ENCODE data around the gene SPAST. TPM values are rescaled to one million over a fixed set of nuclear protein-coding genes. Genes with fewer than 3 reads are reported as not detected.
"Not testable (repeated sequence)": the region's sequence is repeated elsewhere in the genome, so short reads cannot be mapped to it uniquely, and the experiment has no call there.

SPAST gene
- total RNA-seq, 1 experiment from 2014 or later, result 21.6 TPM

- DNase-seq (no peak), ATAC-seq (no peak)
- ChIA-PET CTCF (no interaction called here), POLR2A (ENCODE audit: unreplicated experiment) (no interaction called here)
- no TSS peak for BruUV-seq (replicated peaks)
- H3K4me1 ChIP-seq (ENCODE audit: insufficient read depth, low read length), result peaks cover 4% of the 10 kb centered on the region; the same call in 1 of the 2 replicates
- no peaks in the 10 kb centered on the region for H3K9me3 ChIP-seq (ENCODE audit: low read length)
- H3K79me2 ChIP-seq (ENCODE audit: low read length), result peaks cover 8% of the 10 kb centered on the region
- H3F3A ChIP-seq (ENCODE audit: low read length, unreplicated experiment), result no peaks in the 10 kb centered on the region
- H3K4me2 ChIP-seq (ENCODE audit: low read length), result no peak overlapping the region
- no peak overlapping the region for H3K4me3 ChIP-seq (ENCODE audit: low read length)
- H4K20me1 ChIP-seq (ENCODE audit: low read length), result no peaks in the 10 kb centered on the region
- intact Hi-C loops (cut with micrococcal nuclease), result no loop called here
- no peak overlapping the region for H3K27ac ChIP-seq (ENCODE audit: low read length)
- H3K9ac ChIP-seq (ENCODE audit: low read length), result no peak overlapping the region
- no peaks in the 10 kb centered on the region for H3K27me3 ChIP-seq (ENCODE audit: low read length)
- H3K36me3 ChIP-seq (ENCODE audit: low read depth, low read length), result peaks cover 7% of the 10 kb centered on the region; the same call in 1 of the 2 replicates
- no peak overlapping the region for H2AFZ ChIP-seq (ENCODE audit: low read length)
- H3K9me2 ChIP-seq (replicated peaks; ENCODE audit: low read length), result no peaks in the 10 kb centered on the region
- no peak for TF ChIP-seq EZH2phosphoT487 (IDR thresholded peaks at IDR 0.05; ENCODE audit: borderline replicate concordance, low read length)
- TF ChIP-seq EZH2 (IDR thresholded peaks at IDR 0.05; ENCODE audit: low read length, unreplicated experiment), result no peak
- TF ChIP-seq CTCF (conservative IDR thresholded peaks at IDR 0.05; ENCODE audit: low read depth, low read length), result no peak
Measured at GRCh38 chr2:32159678-32160077, 96.3 kb downstream of the SPAST start.

GRCh38 chr2:32161296-32161695 lies 97.9 kb downstream of the SPAST start:
- no peak for TF ChIP-seq EZH2phosphoT487 (IDR thresholded peaks at IDR 0.05; ENCODE audit: borderline replicate concordance, low read length)
- TF ChIP-seq CTCF (conservative IDR thresholded peaks at IDR 0.05; ENCODE audit: low read depth, low read length), result no peak
- no peak for TF ChIP-seq EZH2 (IDR thresholded peaks at IDR 0.05; ENCODE audit: low read length, unreplicated experiment)
- ATAC-seq, result no peak
- peaks cover 6% of the 10 kb centered on the region; the same call in 1 of the 2 replicates for H3K4me1 ChIP-seq (ENCODE audit: insufficient read depth, low read length)
- H3K9me2 ChIP-seq (replicated peaks; ENCODE audit: low read length), result no peaks in the 10 kb centered on the region
- no peaks in the 10 kb centered on the region for H4K20me1 ChIP-seq (ENCODE audit: low read length)
- POLR2A ChIA-PET (ENCODE audit: unreplicated experiment), result no interaction called here
- H3K27me3 ChIP-seq (ENCODE audit: low read length), result no peaks in the 10 kb centered on the region
- no peak overlapping the region for H3K27ac ChIP-seq (ENCODE audit: low read length)
- peaks cover 21% of the 10 kb centered on the region for H3K79me2 ChIP-seq (ENCODE audit: low read length)
- no peak overlapping the region for H3K4me2 ChIP-seq (ENCODE audit: low read length)
- no peak overlapping the region for H3K4me3 ChIP-seq (ENCODE audit: low read length)
- H3K9ac ChIP-seq (ENCODE audit: low read length), result no peak overlapping the region
- H3K9me3 ChIP-seq (ENCODE audit: low read length), result no peaks in the 10 kb centered on the region
- peaks cover 7% of the 10 kb centered on the region; the same call in 1 of the 2 replicates for H3K36me3 ChIP-seq (ENCODE audit: low read depth, low read length)
- no peak overlapping the region for H2AFZ ChIP-seq (ENCODE audit: low read length)
- H3F3A ChIP-seq (ENCODE audit: low read length, unreplicated experiment), result no peaks in the 10 kb centered on the region
- intact Hi-C loops (cut with micrococcal nuclease), result no loop called here
- BruUV-seq (replicated peaks), result no TSS peak
- CTCF ChIA-PET, result no interaction called here
- no peak for DNase-seq

DNA sequence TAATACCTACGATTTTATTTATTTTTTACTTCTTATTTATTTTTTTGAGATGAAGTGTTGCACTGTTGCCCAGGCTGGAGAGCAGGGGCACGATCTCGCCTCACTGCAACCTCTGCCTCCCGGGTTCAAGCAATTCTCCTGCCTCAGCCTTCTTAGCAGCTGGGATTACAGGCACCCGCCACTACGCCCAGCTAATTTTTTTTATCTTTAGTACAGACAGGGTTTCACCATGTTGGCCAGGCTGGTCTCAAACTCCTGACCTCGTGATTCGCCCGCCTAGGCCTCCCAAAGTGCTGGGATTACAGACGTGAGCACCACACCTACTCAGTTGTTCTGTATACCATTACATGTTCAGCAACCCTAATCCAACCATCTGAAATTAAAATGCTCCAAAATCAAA lies 100.9 kb downstream of the SPAST start:
- BruUV-seq (replicated peaks); H3K36me3 ChIP-seq (ENCODE audit: low read depth, low read length); H3F3A ChIP-seq (ENCODE audit: low read length, unreplicated experiment); H3K9me3 ChIP-seq (ENCODE audit: low read length); ATAC-seq; CTCF ChIA-PET; H2AFZ ChIP-seq (ENCODE audit: low read length); POLR2A ChIA-PET (ENCODE audit: unreplicated experiment); H3K27ac ChIP-seq (ENCODE audit: low read length); H3K9me2 ChIP-seq (replicated peaks; ENCODE audit: low read length); H3K4me1 ChIP-seq (ENCODE audit: insufficient read depth, low read length); H4K20me1 ChIP-seq (ENCODE audit: low read length); H3K27me3 ChIP-seq (ENCODE audit: low read length); DNase-seq: not testable (repeated sequence)
- peaks cover 44% of the 10 kb centered on the region for H3K79me2 ChIP-seq (ENCODE audit: low read length)
- intact Hi-C loops (cut with micrococcal nuclease), result loop anchor here (2.0 kb wide), 1 partner anchor 101 kb away; the partner anchor contains the start of gene SPAST
- H3K4me3 ChIP-seq (ENCODE audit: low read length), result peak overlapping the region; percentile 93
- H3K4me2 ChIP-seq (ENCODE audit: low read length), result peak overlapping the region; percentile 85
- H3K9ac ChIP-seq (ENCODE audit: low read length), result peak overlapping the region; percentile 95; the same call in 1 of the 2 replicates

DNA sequence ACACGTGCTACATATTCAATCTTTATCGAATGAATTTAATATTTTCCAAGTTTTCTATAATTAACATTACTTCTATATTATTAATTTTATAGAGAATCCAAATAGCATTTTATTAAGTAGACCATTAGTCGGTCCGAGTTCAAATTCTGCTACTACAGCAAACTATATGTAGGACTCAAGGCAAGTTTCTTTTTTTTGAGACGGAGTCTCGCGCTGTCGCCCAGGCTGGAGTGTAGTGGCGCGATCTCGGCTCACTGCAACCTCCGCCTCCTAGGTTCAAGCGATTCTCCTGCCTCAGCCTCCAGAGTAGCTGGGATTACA lies 101.6 kb downstream of the SPAST start:
- not testable (repeated sequence) for BruUV-seq (replicated peaks); H3F3A ChIP-seq (ENCODE audit: low read length, unreplicated experiment); H4K20me1 ChIP-seq (ENCODE audit: low read length); H3K27me3 ChIP-seq (ENCODE audit: low read length); H3K36me3 ChIP-seq (ENCODE audit: low read depth, low read length); H3K4me1 ChIP-seq (ENCODE audit: insufficient read depth, low read length); H3K9me3 ChIP-seq (ENCODE audit: low read length); H3K9me2 ChIP-seq (replicated peaks; ENCODE audit: low read length); DNase-seq
- peak overlapping the region; percentile 83 for H2AFZ ChIP-seq (ENCODE audit: low read length)
- peak overlapping the region; percentile 85 for H3K4me2 ChIP-seq (ENCODE audit: low read length)
- peak overlapping the region; percentile 95 for H3K9ac ChIP-seq (ENCODE audit: low read length)
- peak overlapping the region; percentile 93 for H3K4me3 ChIP-seq (ENCODE audit: low read length)
- peaks cover 44% of the 10 kb centered on the region for H3K79me2 ChIP-seq (ENCODE audit: low read length)
- intact Hi-C loops (cut with micrococcal nuclease), result loop anchor here (2.0 to 5.0 kb wide), 2 partner anchors 102 to 192 kb away; partner anchors contain the start of genes BIRC6 and SPAST
- peak; percentile 27 for ATAC-seq
- ChIA-PET CTCF (interaction anchor here (0.5 kb wide), 2 partner anchors 9 to 146 kb away, joined by 3 to 5 read pairs; no protein-coding TSS in a partner anchor), POLR2A (ENCODE audit: unreplicated experiment) (interaction anchor here (1.0 to 1.2 kb wide), 2 partner anchors 102 to 126 kb away, joined by 7 to 8 read pairs; partner anchors contain the start of gene DPY30)
- peak overlapping the region; percentile 69 for H3K27ac ChIP-seq (ENCODE audit: low read length)
